ENCODE measurements around the gene STRN3. TPM values are rescaled to one million over a fixed set of nuclear protein-coding genes. Genes with fewer than 3 reads are reported as not detected.
"Not testable (repeated sequence)": the region's sequence is repeated elsewhere in the genome, so short reads cannot be mapped to it uniquely, and the experiment has no call there.

STRN3 gene
- total and polyA plus RNA-seq, 2 of the 8 experiments (the other 6 are each of a cell fraction or from before 2014, with no cell fraction given): 8.7 to 38.1 TPM

DNA sequence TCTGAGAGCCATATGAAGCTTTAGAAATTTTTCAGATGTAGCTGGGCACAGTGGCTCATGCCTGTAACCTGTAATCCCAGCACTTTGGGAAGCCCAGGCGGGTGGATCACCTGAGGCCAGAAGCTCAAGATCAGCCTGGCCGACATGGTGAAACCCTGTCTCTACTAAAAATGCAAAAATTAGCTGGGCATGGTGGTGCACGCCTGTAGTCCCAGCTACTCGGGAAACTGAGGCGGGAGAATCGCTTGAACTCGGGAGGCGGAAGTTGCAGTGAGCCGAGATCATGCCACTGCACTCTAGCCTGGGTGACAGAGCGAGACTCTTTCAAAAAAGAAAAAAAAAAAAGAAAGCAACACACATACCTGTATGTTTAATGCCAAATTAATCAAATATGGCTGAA, 16.7 kb upstream of the STRN3 start:
- not testable (repeated sequence) for H4K5ac ChIP-seq (ENCODE audit: insufficient read length, low read depth, low read length); FAIRE-seq; H3K23ac ChIP-seq (ENCODE audit: insufficient read length); H2AFZ ChIP-seq (ENCODE audit: low read length); H4K8ac ChIP-seq (ENCODE audit: extremely low read depth, insufficient read depth, low read length); H3K79me2 ChIP-seq (ENCODE audit: control insufficient read depth in 1 of 2, insufficient read depth in 2 of 2, low read length in 2 of 2); H4K20me1 ChIP-seq (replicated peaks in 1 of 2; ENCODE audit: control insufficient read depth in 1 of 2, insufficient read depth in 2 of 2, low read length in 2 of 2); H3K27ac ChIP-seq (ENCODE audit: low read depth, low read length); H3K27me3 ChIP-seq (replicated peaks in 1 of 4; ENCODE audit: control insufficient read depth in 3 of 4, extremely low read depth in 1 of 4, insufficient read depth in 3 of 4, low read length in 3 of 4); H3K4me3 ChIP-seq (ENCODE audit: extremely low read depth in 1 of 4, insufficient read depth in 2 of 4, low read depth in 3 of 4, low read length in 4 of 4); H2AK5ac ChIP-seq (ENCODE audit: low read depth, low read length); H3K23me2 ChIP-seq (ENCODE audit: low read depth, low read length); H2BK5ac ChIP-seq (ENCODE audit: low read depth, low read length); H2BK20ac ChIP-seq (ENCODE audit: low read length); H3K9ac ChIP-seq (replicated peaks in 1 of 4; ENCODE audit: extremely low read depth in 1 of 4, low read depth in 3 of 4, low read length in 3 of 4); H3K4ac ChIP-seq (replicated peaks; ENCODE audit: insufficient read length, low read depth, low read length); H3K4me1 ChIP-seq (replicated peaks in 1 of 4; ENCODE audit: control insufficient read depth in 3 of 4, insufficient read depth in 4 of 4, low read length in 3 of 4); H2BK12ac ChIP-seq (ENCODE audit: low read depth, low read length); H2BK120ac ChIP-seq (replicated peaks; ENCODE audit: low read depth, low read length); H3K36me3 ChIP-seq (ENCODE audit: control insufficient read depth in 2 of 4, insufficient read depth in 4 of 4, low read length in 3 of 4); H3K18ac ChIP-seq (ENCODE audit: extremely low read depth, low read length); H3K79me1 ChIP-seq (ENCODE audit: low read depth, low read length); H2BK15ac ChIP-seq (ENCODE audit: low read length); H3K56ac ChIP-seq (replicated peaks; ENCODE audit: insufficient read length, low read depth, low read length); H4K91ac ChIP-seq (replicated peaks; ENCODE audit: insufficient read length, low read length); H3K14ac ChIP-seq (ENCODE audit: insufficient read length); H3K9me3 ChIP-seq (ENCODE audit: insufficient read depth in 2 of 2, low read depth in 1 of 2, low read length in 1 of 2); DNase-seq (ENCODE audit: low read depth in 1 of 2, low spot score in 2 of 2); H3K4me2 ChIP-seq (ENCODE audit: insufficient read depth in 1 of 2, low read depth in 2 of 2, low read length in 2 of 2)
- WGBS, 2 experiments (ENCODE audit: extremely low coverage in 1 of 2, insufficient coverage in 1 of 2, insufficient read length in 1 of 2, insufficient replicate concordance in 2 of 2, low coverage in 1 of 2, low lambda C conversion rate in 2 of 2, missing lambda C conversion rate in 1 of 2): 89% methylated on average over 9 of the region's 10 CpGs; no CpG with 5 or more reads in 1 of the 2 experiments
- CTCF ChIA-PET (ENCODE audit: partially characterized antibody): interaction anchor here (0.6 to 2.0 kb wide), 2 partner anchors 15 to 35 kb away, joined by 3 to 5 read pairs; no protein-coding TSS in a partner anchor
- POLR2A ChIA-PET (ENCODE audit: partially characterized antibody): interaction anchor here (3.2 kb wide), 1 partner anchor 17 kb away, joined by 18 read pairs; the partner anchor contains the start of genes AP4S1 and STRN3

Data from H1 (cell line).